ENCODE measurements around the gene CRTC3.
"Not testable (repeated sequence)": the region's sequence is repeated elsewhere in the genome, so short reads cannot be mapped to it uniquely, and the experiment has no call there.

CRTC3 gene

DNA sequence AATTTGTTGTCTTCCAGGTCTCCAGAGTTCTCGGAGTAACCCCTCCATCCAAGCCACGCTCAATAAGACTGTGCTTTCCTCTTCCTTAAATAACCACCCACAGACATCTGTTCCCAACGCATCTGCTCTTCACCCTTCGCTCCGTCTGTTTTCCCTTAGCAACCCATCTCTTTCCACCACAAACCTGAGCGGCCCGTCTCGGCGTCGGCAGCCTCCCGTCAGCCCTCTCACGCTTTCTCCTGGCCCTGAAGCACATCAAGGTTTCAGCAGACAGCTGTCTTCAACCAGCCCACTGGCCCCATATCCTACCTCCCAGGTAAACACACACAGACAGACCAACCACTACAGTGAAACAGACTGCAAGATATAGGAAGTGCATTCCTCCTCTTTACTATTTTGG, 99.5 kb downstream of the CRTC3 start:
- no peak for DNase-seq

- DNase-seq, result no peak
Measured at GRCh38 chr15:90633360-90633759, 103.6 kb downstream of the CRTC3 start.

DNA sequence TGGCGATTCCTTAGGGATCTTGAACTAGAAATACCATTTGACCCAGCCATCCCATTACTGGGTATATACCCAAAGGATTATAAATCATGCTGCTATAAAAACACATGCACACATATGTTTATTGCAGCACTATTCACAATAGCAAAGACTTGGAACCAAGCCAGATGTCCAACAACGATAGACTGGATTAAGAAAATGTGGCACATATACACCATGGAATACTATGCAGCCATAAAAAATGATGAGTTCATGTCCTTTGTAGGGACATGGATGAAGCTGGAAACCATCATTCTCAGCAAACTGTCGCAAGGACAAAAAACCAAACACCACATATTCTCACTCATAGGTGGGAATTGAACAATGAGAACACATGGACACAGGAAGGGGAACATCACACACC, 107.3 kb downstream of the CRTC3 start:
- not testable (repeated sequence) for DNase-seq

DNA sequence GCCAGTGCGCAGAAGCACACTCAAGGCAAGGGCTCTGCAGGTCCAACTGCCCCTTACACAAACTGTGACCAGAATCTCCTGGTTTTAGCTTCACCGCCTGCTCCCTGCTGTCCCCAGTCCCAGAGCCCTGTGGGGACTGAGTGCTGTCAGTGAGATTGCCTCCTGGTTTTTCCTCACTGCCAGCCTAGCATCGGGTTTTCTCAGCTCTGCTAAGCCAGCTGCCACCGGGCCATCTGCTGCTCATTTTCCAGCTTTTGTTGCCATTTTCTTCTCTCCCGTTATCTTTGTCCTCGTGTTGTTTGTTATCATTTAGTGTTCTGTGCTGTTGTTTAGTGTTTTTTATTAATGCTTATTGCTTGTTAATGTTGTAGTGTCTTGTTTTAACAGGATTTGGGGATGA, 108.0 kb downstream of the CRTC3 start:
- DNase-seq, result no peak

- no peak for DNase-seq
Measured at GRCh38 chr15:90638201-90638691, 108.5 kb downstream of the CRTC3 start.

DNA sequence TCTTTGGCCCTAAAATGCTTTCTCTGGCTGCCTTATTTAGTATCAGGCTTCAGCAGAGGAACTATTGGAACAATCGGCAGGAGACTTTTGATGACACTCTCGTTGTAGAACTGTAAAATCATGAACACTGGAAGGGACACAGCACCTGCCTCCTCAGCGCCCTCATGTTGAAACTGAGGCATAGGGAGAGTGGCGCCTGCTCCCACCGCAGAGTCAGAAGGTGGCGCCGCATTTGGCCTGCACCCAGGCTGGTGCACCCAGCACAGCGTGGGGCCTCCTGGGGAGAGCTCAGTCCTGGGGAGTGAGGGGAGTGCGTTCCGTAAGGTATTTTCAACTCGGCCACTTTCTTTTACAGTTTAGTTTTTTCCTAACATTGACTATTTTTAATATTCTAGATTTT, 109.2 kb downstream of the CRTC3 start:
- no peak for DNase-seq

GRCh38 chr15:90640862-90641261, 111.1 kb downstream of the CRTC3 start:
- no peak for DNase-seq

DNA sequence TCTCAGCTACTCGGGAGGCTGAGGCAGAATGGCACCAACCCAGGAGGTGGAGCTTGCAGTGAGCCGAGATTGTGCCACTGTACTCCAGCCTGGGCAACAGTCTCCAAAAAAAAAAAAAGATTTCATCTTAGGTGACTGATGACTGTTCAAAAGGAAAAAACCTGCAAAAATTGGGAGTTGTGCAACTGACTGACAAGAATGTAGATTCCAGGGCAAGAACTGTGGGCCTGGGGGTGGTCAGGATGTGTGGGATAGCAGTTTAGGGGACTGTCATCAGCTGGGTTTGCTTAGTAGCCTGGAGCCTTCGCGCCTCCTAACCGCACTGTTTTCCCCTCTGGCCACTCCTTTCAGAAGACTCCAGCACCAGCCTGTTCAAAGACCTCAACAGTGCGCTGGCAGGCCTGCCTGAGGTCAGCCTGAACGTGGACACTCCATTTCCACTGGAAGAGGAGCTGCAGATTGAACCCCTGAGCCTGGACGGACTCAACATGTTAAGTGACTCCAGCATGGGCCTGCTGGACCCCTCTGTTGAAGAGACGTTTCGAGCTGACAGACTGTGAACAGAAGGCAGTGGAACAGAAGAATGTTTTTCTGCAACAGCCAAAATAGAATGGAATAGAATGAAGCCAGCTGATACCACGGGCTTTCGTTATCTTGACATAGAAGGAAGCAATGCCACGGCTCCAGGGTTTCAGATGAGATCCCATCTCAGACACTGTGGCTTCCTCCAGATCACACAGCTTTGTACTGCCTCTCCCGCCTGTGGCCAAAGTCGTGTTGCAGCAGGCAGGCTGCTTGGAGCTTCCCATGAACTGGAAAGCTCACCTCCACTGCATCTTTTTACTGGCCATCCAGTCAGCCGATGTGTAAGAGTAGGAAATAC, 112.1 kb downstream of the CRTC3 start:
- no peak for DNase-seq

- DNase-seq, result no peak
Measured at GRCh38 chr15:90642464-90643300, 113.0 kb downstream of the CRTC3 start.

DNA sequence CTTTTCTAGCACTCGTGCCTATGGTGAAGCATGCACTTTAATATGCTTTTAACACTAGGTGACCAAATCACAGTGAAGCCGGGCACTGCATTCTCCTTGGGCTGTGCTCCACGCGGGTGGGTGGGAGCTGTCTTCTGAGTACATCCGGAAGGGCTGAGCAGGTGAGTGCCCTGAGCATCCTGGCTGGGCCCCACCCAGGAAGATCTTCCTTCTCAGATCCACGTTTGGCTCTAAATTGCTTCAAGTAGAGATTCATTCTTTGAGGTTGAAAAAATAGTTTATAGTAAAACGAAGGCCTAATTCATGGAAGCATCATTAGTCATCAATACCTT, 113.5 kb downstream of the CRTC3 start:
- DNase-seq, result no peak

DNA sequence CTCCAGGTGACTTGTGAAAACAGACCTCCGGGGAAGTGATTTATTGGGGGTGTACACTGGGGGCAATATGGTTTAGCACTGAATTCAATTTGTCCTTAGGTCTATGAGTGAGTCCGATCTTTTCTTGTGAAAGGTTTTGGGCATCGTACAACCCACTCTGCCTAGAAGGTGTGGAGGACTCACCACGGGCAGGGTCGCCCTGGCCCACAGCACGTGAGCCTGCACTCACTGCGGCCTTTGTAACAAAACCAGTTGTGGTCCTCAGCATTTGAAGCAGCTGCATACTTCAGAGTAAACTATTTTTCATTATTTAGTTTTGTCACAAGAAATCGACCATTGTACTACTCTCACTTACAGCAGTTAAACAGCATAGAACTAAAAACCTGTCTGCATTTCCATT, 114.8 kb downstream of the CRTC3 start:
- no peak for DNase-seq

GRCh38 chr15:90644952-90645725, 115.4 kb downstream of the CRTC3 start:
- no peak for DNase-seq

DNA sequence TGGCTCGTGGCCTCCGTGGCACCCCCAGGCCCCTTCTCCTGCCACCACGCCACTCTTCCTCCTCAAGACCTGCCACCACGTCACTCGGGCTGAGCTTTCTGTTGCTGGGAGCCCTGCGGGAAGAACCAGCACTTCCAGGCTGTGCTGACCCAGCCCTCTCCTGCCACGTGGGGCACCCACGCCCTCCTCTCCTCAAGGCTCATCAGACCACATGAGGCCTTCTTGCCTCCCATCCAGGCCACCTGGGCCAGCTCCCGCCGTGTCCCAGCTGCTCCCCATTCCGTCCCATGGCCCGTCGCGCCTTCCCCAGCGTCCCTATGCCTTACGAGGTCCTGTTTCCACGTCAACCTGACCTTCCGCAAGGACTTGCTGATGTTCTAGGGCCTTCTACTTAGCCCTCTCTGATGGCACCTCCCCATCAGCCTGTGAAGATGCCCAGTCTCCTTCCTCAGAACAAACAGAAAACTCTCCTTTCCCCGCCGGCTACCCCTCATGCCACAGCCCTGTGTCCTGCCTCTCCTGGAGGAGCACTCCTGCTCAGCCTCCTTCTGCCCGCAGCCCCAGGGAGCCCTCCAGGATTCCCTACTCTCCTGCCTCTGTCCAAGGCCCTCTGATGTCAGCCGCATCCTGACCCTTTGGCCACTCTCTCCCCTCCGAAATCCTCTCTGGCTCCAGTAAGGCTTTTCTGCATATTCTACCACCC, 116.3 kb downstream of the CRTC3 start:
- no peak for DNase-seq

- DNase-seq, result no peak
Measured at GRCh38 chr15:90646662-90647305, 117.1 kb downstream of the CRTC3 start.

- DNase-seq, result peak in 1 of 5 experiments; percentile 51
Measured at GRCh38 chr15:90647326-90647725, 117.6 kb downstream of the CRTC3 start.

DNA sequence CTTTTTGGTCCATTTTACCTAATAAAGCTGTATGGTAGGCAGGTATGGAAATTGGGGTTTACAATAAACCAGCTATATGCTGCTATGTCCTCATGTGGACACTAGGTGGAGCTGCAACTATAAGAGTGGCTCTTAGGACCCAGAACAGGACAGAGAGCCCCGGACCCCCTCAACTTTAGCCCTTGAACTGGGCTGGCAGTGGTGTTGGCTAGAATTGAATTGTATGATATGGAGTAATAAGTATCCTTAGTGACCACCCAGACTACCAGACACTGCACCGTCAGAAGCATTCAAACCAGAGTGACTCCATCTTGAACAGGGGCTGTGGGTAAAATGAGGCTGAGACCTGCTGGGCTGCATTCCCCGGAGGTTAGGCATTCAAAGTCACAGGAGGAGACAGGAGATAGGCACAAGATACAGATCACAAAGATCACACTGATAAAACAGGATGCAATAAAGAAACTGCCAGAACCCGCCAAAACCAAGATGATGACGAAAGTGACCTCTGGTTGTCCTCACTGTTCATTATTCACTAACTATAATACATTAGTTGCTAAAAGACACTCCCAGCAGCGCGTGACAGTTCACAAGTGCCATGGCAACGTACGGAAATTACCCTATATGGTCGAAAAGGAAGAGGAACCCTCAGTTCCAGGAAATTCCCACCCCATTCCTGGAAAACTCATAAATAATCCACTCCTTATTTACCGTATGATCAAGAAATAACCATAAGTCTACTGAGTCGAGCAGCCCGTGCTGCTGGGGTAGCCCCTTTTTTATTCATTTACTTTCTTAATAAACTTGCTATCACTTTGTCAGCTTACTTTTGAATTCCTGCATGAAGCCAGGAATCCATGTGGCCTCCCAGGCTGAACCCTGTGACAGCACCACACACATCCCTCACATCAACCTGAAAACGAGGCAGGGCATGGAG, 118.7 kb downstream of the CRTC3 start:
- peak in 4 of 5 experiments; percentile 28 to 94 (median 36) for DNase-seq

- DNase-seq, result peak in 1 of 5 experiments; percentile 27
Measured at GRCh38 chr15:90650117-90650955, 120.6 kb downstream of the CRTC3 start.

DNA sequence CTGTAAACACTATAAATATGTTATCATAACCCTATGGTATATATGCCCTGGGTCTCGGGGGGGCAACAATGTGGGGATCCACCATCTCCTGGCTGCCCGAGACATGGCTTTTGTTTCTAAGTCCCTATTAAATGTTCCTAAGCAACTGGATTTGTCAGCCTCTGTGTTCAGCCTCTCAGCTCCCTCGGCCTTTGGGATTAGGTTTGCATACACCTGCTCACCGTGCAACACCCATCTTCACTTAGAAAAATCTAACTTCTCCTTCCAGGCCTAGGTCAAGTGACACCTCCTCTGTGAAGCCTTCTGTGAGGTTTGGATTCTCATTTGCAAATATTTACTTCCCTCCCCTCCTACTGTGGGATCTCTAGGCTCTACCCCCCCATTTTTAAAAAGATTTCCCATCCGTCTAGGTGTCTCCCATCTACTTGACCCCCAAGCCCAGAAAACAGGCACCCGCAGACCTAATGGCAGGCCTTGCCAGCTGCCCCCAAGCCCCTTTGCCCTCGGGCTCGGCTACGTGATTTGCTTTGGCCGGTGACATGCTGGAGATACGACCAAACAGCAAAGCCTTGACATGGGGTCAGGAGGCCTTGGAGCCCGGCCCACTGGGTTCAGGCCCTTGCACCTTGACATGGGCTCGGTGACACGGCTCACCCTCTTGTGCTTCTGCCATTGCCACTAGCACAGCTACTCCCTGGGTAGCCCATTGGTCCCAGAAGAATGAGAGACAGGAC, 121.4 kb downstream of the CRTC3 start:
- DNase-seq, result no peak
